ENCODE measurements around the gene CFAP45. TPM values are rescaled to one million over a fixed set of nuclear protein-coding genes. Genes with fewer than 3 reads are reported as not detected.
"Not testable (repeated sequence)": the region's sequence is repeated elsewhere in the genome, so short reads cannot be mapped to it uniquely, and the experiment has no call there.

The CFAP45 gene
- total RNA-seq, 1 experiment from 2014 or later: 0.46 TPM

GRCh38 chr1:159906960-159907359 lies 7.0 kb upstream of the CFAP45 start:
- DNase-seq (ENCODE audit: low read depth): no peak

- DNase-seq (ENCODE audit: low read depth): not testable (repeated sequence)
These were observed 4.1 kb upstream of the CFAP45 start for GRCh38 chr1:159904036-159904435.

- no peak for DNase-seq (ENCODE audit: low read depth)
These were observed 2.6 kb upstream of the CFAP45 start for GRCh38 chr1:159902541-159902940.

GRCh38 chr1:159900755-159901360 lies 893 bp upstream of the CFAP45 start:
- DNase-seq (ENCODE audit: low read depth): no peak

- not testable (repeated sequence) for DNase-seq (ENCODE audit: low read depth)
These were observed 331 bp downstream of the CFAP45 start for GRCh38 chr1:159899634-159900033.

GRCh38 chr1:159898527-159898926 lies 1.4 kb downstream of the CFAP45 start:
- DNase-seq (ENCODE audit: low read depth): no peak

GRCh38 chr1:159897962-159898361 lies 2.0 kb downstream of the CFAP45 start:
- no peak for DNase-seq (ENCODE audit: low read depth)

GRCh38 chr1:159896546-159896930 lies 3.4 kb downstream of the CFAP45 start:
- no peak for DNase-seq (ENCODE audit: low read depth)

GRCh38 chr1:159895836-159896545 lies 4.0 kb downstream of the CFAP45 start:
- DNase-seq (ENCODE audit: low read depth): no peak

GRCh38 chr1:159895286-159895685 lies 4.7 kb downstream of the CFAP45 start:
- DNase-seq (ENCODE audit: low read depth): no peak

GRCh38 chr1:159892944-159893343 lies 7.0 kb downstream of the CFAP45 start:
- no peak for DNase-seq (ENCODE audit: low read depth)

- DNase-seq (ENCODE audit: low read depth): peak; percentile 94
These were observed 8.4 kb downstream of the CFAP45 start for GRCh38 chr1:159891275-159892157.

GRCh38 chr1:159890390-159890789 lies 9.6 kb downstream of the CFAP45 start:
- DNase-seq (ENCODE audit: low read depth): peak; percentile 27

- DNase-seq (ENCODE audit: low read depth): peak; percentile 94
These were observed 10.1 kb downstream of the CFAP45 start for GRCh38 chr1:159889821-159890252.

- no peak for DNase-seq (ENCODE audit: low read depth)
These were observed 10.8 kb downstream of the CFAP45 start for GRCh38 chr1:159889202-159889601.

- DNase-seq (ENCODE audit: low read depth): no peak
These were observed 15.7 kb downstream of the CFAP45 start for GRCh38 chr1:159884296-159884695.

- DNase-seq (ENCODE audit: low read depth): no peak
These were observed 16.8 kb downstream of the CFAP45 start for GRCh38 chr1:159883134-159883533.

GRCh38 chr1:159882527-159882862 lies 17.5 kb downstream of the CFAP45 start:
- peak; percentile 68 for DNase-seq (ENCODE audit: low read depth)

- peak; percentile 99 for DNase-seq (ENCODE audit: low read depth)
These were observed 18.1 kb downstream of the CFAP45 start for GRCh38 chr1:159881622-159882526.

- DNase-seq (ENCODE audit: low read depth): no peak
These were observed 19.5 kb downstream of the CFAP45 start for GRCh38 chr1:159880430-159880829.

GRCh38 chr1:159879977-159880376 lies 20.0 kb downstream of the CFAP45 start:
- peak; percentile 52 for DNase-seq (ENCODE audit: low read depth)

- DNase-seq (ENCODE audit: low read depth): no peak
These were observed 20.8 kb downstream of the CFAP45 start for GRCh38 chr1:159879136-159879535.

Measured in Daoy (cell line).